LNCAP (cell line): ENCODE results near the gene IPO7.

ENCODE experiments used
- TF ChIP-seq, protein P1 (sequence below): fragments of 450-650 bp; IDR thresholded peaks from 2 replicates; pipeline ENCODE4 v1.5.1; 2017; ENCODE audit warnings: mild to moderate bottlenecking

Gene IPO7

GRCh38 chr11:9448576-9449352 lies 64.3 kb downstream of the IPO7 start:
- TF ChIP-seq, protein P1, sequence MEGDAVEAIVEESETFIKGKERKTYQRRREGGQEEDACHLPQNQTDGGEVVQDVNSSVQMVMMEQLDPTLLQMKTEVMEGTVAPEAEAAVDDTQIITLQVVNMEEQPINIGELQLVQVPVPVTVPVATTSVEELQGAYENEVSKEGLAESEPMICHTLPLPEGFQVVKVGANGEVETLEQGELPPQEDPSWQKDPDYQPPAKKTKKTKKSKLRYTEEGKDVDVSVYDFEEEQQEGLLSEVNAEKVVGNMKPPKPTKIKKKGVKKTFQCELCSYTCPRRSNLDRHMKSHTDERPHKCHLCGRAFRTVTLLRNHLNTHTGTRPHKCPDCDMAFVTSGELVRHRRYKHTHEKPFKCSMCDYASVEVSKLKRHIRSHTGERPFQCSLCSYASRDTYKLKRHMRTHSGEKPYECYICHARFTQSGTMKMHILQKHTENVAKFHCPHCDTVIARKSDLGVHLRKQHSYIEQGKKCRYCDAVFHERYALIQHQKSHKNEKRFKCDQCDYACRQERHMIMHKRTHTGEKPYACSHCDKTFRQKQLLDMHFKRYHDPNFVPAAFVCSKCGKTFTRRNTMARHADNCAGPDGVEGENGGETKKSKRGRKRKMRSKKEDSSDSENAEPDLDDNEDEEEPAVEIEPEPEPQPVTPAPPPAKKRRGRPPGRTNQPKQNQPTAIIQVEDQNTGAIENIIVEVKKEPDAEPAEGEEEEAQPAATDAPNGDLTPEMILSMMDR, result no peak

DNA sequence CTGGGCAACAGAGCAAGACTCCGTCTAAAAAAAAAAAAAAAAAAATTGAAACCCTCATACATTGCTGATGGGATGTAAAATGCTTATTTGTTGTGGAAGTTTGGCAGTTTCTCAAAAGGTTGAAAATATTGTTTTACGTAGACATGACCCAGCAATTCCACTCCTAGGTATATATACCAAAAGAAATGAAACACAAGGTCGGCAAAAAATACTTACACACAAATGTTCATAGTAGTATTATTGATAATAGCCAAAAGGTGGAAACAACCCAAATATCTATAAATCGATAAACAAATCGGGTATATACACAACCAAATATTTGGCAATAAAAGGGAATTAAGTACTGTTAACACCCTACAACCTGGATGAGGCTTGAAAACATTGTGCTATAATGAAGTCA lies 71.3 kb downstream of the IPO7 start:
- TF ChIP-seq, protein P1, result no peak

DNA sequence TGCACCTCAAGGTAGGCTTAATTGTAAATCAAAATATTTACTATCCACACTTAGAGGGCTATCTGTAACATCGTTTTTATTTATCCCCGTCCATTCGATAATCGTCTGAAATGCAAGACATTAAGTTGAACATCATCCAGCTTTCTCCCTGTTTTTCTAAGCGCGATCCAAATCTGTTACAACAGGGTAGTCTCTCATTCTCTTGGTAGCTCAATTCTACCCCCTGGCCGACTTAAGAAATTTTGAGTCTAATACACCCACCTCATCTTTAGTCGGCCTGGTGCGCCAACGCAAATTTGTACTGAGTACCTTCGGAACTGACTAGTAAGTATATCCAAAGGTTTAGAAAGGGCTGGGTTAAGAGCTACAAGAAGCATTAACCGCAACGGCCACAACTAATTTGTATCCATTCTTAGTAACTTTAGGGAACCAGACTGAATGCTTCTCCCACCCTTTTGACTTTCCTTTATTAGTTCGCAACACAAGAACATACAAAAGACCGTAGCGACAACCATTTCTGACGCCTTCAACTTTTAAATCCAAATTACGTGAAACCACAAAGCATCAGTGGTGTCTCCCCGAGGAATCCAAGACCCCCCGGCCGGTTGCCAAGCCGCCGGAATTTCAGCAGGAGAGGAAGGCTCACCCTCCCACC lies 75.3 kb downstream of the IPO7 start:
- TF ChIP-seq, protein P1, result no peak

DNA sequence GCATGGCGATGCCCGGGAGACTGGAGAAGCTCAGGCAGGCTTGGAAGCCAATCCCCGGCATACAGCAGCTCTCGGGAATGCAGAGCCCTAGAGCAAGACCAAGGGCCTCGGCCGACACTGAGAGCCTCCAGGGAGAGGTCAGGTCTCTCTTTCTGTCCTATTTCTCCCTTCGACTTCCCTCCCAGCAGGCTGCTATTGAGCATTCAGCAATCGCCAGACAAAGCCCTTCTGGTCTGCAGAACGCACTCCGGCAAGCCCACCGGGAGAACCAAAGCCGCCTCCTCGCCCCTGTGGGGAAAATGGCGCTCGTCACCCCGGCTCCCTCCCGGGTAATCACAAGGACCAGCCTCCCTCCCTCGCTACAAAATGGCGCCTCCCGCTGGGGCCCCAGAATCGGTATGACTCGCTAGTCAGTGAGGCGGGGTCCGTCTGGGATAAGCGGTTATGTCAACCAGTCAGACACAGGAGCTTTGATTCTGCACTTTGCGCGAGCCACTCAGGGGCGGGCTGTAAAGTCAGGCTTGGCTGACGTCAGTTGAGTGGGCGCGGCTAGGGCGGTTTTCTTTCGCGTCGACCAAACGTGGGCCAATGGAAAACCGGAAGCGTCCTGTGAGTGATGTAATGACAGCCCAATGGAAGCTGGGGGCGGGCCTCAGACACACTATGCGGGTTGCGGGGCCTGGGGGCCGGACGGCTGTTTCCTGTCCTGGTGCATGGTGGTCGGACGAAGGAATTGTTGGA lies 76.0 kb downstream of the IPO7 start, which contains the start of gene ZNF143:
Gene ZNF143 (plus strand): TSS at position 691 of the 741 bp plus-strand sequence. CDS start 10,297 bp downstream, outside the sequence.
- TF ChIP-seq, protein P1, result no peak

DNA sequence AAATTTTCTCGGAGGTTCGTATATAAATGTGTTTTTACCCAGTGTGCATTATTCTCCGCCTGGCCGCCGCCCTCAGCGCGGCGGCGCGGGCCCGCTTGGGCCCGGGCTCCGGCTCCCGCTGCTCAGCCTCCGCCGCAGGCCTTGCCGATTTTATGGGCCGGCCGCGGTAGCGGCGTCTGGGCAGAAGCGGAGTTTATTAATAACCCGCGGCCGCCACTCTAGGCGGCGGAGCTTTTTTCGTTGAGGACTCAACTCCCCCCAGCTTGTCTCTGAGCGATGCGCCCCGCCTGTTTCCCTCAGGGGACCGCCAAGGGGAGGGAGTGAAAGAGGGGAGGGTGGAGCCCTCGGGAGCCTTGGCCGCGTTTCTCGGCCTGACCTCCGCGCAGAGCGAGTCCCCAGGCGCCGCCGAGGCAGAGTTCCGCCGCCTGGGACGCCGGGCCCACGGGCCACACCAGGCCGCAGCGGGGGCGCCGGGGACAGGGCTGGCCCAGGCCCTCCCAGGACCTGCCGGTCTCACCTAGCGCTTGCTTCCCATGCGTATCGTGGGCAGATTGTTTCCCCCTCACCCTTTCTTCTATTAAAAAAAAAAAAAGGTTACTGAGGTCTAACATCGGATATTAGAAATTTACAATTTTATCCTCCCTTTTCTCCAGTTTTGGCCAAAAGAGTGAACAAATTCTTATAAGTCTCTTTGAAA lies 76.8 kb downstream of the IPO7 start:
- TF ChIP-seq, protein P1, result no peak

DNA sequence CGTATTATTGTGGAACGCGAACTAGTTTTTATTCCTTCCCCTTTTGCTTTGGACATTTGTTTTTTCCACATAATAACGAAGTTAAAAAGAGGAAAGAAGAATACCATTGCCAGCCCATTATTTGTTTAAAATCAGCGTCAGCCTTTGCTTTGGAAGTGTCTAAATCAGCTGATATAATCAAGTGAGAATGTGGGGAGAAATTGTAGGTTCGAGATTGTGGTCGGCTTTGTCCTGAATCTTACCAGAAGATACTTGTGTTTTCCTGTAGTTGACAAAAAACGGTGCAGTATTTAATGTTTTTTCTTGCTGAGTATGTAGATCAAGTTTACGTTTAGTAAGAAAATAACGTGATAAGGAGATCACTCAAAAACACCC lies 77.3 kb downstream of the IPO7 start:
- TF ChIP-seq, protein P1, result no peak

GRCh38 chr11:9462172-9462799 lies 77.8 kb downstream of the IPO7 start:
- TF ChIP-seq, protein P1, result no peak
